HEK293 (cell line): ENCODE data around the gene RAD51C.

ENCODE experiments used
- CTCF ChIA-PET: fragments of 350-600 bp; formaldehyde crosslinking; extraction: SDS; loops from one replicate; lab custom pipeline; 2021; ENCODE audit warnings: antibody characterized with exemption; lab: Yijun Ruan, JAX
- POLR2A ChIA-PET: fragments of 300-600 bp; formaldehyde crosslinking; extraction: SDS; loops from one replicate; lab custom pipeline; 2020; ENCODE audit warnings: antibody characterized with exemption, inconsistent platforms; lab: Yijun Ruan, JAX
- H3K27ac ChIP-seq: fragments of 200-500 bp; sonication (Bioruptor generic); 2 replicates; pipeline ENCODE4 v1.5.1; 2014; ENCODE audit warnings: low read depth, low read length, control low read depth, inconsistent platforms; ENCODE audit errors: extremely low read depth
- H3K36me3 ChIP-seq, 2 experiments: fragments of 200-500 bp in 1 of 2; sonication (Bioruptor generic) in 1 of 2; 1 replicate in 1 of 2; 2 replicates in 1 of 2; pipeline ENCODE4 v1.5.1; 2014 to 2017; ENCODE audit warnings: inconsistent platforms in 2 of 2, low read length in 2 of 2; ENCODE audit not compliant: control insufficient read depth in 2 of 2, insufficient read depth in 1 of 2
- H3K4me1 ChIP-seq: fragments of 200-500 bp; sonication (Bioruptor generic); 2 replicates; pipeline ENCODE4 v1.5.1; 2014; ENCODE audit warnings: mild to moderate bottlenecking, low read length, inconsistent platforms; ENCODE audit not compliant: control insufficient read depth, insufficient read depth
- H3K4me3 ChIP-seq: 2 replicates; pipeline ENCODE4 v1.5.1; 2011; ENCODE audit warnings: low read depth, mild to moderate bottlenecking, control low read depth, low read length, moderate library complexity
- H3K9me3 ChIP-seq: fragments of 200-500 bp; sonication (Bioruptor generic); 2 replicates; pipeline ENCODE4 v1.5.1; 2014; ENCODE audit warnings: low read depth, low read length, inconsistent platforms; ENCODE audit not compliant: control insufficient read depth, insufficient read depth
- FEZF1 ChIP-seq: fragments of 450-650 bp; formaldehyde crosslinking; IDR thresholded peaks from 2 replicates; pipeline ENCODE4 v1.5.1; 2016; ENCODE audit warnings: missing biosample characterization, missing genetic modification characterization
- ZNF138 ChIP-seq: fragments of 450-650 bp; formaldehyde crosslinking; IDR thresholded peaks from 2 replicates; pipeline ENCODE4 v1.5.1; 2016; ENCODE audit warnings: missing biosample characterization, missing genetic modification characterization, borderline replicate concordance
- ZNF214 ChIP-seq: fragments of 450-650 bp; formaldehyde crosslinking; IDR thresholded peaks from 2 replicates; pipeline ENCODE4 v1.5.1; 2017; ENCODE audit warnings: missing biosample characterization, mild to moderate bottlenecking, missing genetic modification characterization, borderline replicate concordance
- ZNF350 ChIP-seq: fragments of 450-650 bp; formaldehyde crosslinking; IDR thresholded peaks from 2 replicates; pipeline ENCODE4 v1.5.0; 2017; ENCODE audit warnings: missing biosample characterization, mild to moderate bottlenecking, missing genetic modification characterization
- ZNF473 ChIP-seq: fragments of 450-650 bp; formaldehyde crosslinking; IDR thresholded peaks from 2 replicates; pipeline ENCODE4 v1.5.1; 2017; ENCODE audit warnings: missing biosample characterization, missing genetic modification characterization
- ZNF501 ChIP-seq: fragments of 450-650 bp; formaldehyde crosslinking; IDR thresholded peaks from 2 replicates; pipeline ENCODE4 v1.5.1; 2016; ENCODE audit warnings: missing biosample characterization, missing genetic modification characterization
- ZNF544 ChIP-seq: fragments of 450-650 bp; formaldehyde crosslinking; IDR thresholded peaks from 2 replicates; pipeline ENCODE4 v1.5.0; 2017; ENCODE audit warnings: missing biosample characterization, missing genetic modification characterization
- ZNF654 ChIP-seq: fragments of 450-650 bp; formaldehyde crosslinking; IDR thresholded peaks from 2 replicates; pipeline ENCODE4 v1.5.1; 2016; ENCODE audit warnings: low read depth, missing biosample characterization, missing genetic modification characterization
- ZNF707 ChIP-seq: fragments of 450-650 bp; formaldehyde crosslinking; IDR thresholded peaks from 2 replicates; pipeline ENCODE4 v1.5.1; 2016; ENCODE audit warnings: missing biosample characterization, missing genetic modification characterization
- ZSCAN16 ChIP-seq: fragments of 450-650 bp; formaldehyde crosslinking; IDR thresholded peaks from 2 replicates; pipeline ENCODE4 v1.5.1; 2016; ENCODE audit warnings: missing biosample characterization, missing genetic modification characterization
- TF ChIP-seq, protein P1 (sequence below): fragments of 450-650 bp; formaldehyde crosslinking; IDR thresholded peaks from 2 replicates; pipeline ENCODE4 v1.5.1; 2016; ENCODE audit warnings: missing biosample characterization, missing genetic modification characterization
- TF ChIP-seq, protein P2 (sequence below): fragments of 450-650 bp; formaldehyde crosslinking; IDR thresholded peaks from 2 replicates; pipeline ENCODE4 v1.5.1; 2016; ENCODE audit warnings: missing biosample characterization, missing genetic modification characterization
- TF ChIP-seq, protein P3 (sequence below): fragments of 450-650 bp; formaldehyde crosslinking; optimal IDR thresholded peaks from 2 replicates; pipeline ENCODE3; 2016; ENCODE audit warnings: missing biosample characterization, mild to moderate bottlenecking, missing genetic modification characterization
- TF ChIP-seq, protein P4 (sequence below): fragments of 450-650 bp; formaldehyde crosslinking; IDR thresholded peaks from 2 replicates; pipeline ENCODE4 v1.5.1; 2016; ENCODE audit warnings: missing biosample characterization, missing genetic modification characterization
- TF ChIP-seq, protein P5 (sequence below): fragments of 450-650 bp; formaldehyde crosslinking; IDR thresholded peaks from 2 replicates; pipeline ENCODE4 v1.5.1; 2016; ENCODE audit warnings: missing biosample characterization, missing genetic modification characterization
- TF ChIP-seq, protein P6 (sequence below): fragments of 450-650 bp; formaldehyde crosslinking; IDR thresholded peaks from 2 replicates; pipeline ENCODE4 v1.5.1; 2017; ENCODE audit warnings: missing biosample characterization, missing genetic modification characterization

RAD51C gene

DNA sequence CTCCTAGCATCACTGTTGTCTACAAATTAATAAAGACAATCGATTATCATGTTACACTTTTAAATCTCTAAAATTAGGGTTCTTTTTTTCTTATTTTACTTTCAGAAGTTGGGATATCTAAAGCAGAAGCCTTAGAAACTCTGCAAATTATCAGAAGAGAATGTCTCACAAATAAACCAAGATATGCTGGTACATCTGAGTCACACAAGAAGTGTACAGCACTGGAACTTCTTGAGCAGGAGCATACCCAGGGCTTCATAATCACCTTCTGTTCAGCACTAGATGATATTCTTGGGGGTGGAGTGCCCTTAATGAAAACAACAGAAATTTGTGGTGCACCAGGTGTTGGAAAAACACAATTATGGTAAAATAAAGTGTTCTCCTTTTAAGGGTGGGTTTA is 2.4 kb downstream of the RAD51C start (continued):
- TF ChIP-seq, protein P1, sequence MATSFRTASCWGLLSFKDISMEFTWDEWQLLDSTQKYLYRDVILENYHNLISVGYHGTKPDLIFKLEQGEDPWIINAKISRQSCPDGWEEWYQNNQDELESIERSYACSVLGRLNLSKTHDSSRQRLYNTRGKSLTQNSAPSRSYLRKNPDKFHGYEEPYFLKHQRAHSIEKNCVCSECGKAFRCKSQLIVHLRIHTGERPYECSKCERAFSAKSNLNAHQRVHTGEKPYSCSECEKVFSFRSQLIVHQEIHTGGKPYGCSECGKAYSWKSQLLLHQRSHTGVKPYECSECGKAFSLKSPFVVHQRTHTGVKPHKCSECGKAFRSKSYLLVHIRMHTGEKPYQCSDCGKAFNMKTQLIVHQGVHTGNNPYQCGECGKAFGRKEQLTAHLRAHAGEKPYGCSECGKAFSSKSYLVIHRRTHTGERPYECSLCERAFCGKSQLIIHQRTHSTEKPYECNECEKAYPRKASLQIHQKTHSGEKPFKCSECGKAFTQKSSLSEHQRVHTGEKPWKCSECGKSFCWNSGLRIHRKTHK (tag by site-specific recombination): no peak
- TF ChIP-seq, protein P2, sequence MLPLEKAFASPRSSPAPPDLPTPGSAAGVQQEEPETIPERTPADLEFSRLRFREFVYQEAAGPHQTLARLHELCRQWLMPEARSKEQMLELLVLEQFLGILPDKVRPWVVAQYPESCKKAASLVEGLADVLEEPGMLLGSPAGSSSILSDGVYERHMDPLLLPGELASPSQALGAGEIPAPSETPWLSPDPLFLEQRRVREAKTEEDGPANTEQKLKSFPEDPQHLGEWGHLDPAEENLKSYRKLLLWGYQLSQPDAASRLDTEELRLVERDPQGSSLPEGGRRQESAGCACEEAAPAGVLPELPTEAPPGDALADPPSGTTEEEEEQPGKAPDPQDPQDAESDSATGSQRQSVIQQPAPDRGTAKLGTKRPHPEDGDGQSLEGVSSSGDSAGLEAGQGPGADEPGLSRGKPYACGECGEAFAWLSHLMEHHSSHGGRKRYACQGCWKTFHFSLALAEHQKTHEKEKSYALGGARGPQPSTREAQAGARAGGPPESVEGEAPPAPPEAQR: no peak
- TF ChIP-seq, protein P3, sequence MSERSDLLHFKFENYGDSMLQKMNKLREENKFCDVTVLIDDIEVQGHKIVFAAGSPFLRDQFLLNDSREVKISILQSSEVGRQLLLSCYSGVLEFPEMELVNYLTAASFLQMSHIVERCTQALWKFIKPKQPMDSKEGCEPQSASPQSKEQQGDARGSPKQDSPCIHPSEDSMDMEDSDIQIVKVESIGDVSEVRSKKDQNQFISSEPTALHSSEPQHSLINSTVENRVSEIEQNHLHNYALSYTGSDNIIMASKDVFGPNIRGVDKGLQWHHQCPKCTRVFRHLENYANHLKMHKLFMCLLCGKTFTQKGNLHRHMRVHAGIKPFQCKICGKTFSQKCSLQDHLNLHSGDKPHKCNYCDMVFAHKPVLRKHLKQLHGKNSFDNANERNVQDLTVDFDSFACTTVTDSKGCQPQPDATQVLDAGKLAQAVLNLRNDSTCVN: no peak
- no peak for TF ChIP-seq ZNF138

DNA sequence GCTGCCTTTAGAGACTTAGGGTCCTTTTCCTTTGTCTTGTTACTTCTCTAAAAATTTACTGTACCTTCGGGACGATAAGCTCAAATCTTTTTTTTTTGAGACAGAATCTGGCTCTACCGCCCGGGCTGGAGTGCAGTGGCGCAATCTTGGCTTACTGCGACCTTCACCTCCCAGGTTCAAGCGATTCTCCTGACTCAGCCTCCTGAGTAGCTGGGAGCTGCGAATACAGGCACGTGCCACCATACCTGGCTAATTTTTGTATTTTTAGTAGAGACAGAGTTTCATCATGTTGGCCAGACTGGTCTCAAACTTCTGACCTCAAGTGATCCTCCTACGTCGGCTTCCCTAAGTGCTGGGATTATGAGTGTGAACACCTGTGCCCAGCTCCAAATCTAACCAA is 7.4 kb downstream of the RAD51C start:
- H3K36me3 ChIP-seq: peaks cover 71 to 77% of the 10 kb centered on the region in 2 experiments
- peaks cover 3% of the 10 kb centered on the region; the same call in 1 of the 2 replicates for H3K4me1 ChIP-seq
- TF ChIP-seq, protein P4, sequence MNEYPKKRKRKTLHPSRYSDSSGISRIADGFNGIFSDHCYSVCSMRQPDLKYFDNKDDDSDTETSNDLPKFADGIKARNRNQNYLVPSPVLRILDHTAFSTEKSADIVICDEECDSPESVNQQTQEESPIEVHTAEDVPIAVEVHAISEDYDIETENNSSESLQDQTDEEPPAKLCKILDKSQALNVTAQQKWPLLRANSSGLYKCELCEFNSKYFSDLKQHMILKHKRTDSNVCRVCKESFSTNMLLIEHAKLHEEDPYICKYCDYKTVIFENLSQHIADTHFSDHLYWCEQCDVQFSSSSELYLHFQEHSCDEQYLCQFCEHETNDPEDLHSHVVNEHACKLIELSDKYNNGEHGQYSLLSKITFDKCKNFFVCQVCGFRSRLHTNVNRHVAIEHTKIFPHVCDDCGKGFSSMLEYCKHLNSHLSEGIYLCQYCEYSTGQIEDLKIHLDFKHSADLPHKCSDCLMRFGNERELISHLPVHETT (tag by site-specific recombination): no peak
- TF ChIP-seq FEZF1 (tag by site-specific recombination): no peak
- TF ChIP-seq, protein P5, sequence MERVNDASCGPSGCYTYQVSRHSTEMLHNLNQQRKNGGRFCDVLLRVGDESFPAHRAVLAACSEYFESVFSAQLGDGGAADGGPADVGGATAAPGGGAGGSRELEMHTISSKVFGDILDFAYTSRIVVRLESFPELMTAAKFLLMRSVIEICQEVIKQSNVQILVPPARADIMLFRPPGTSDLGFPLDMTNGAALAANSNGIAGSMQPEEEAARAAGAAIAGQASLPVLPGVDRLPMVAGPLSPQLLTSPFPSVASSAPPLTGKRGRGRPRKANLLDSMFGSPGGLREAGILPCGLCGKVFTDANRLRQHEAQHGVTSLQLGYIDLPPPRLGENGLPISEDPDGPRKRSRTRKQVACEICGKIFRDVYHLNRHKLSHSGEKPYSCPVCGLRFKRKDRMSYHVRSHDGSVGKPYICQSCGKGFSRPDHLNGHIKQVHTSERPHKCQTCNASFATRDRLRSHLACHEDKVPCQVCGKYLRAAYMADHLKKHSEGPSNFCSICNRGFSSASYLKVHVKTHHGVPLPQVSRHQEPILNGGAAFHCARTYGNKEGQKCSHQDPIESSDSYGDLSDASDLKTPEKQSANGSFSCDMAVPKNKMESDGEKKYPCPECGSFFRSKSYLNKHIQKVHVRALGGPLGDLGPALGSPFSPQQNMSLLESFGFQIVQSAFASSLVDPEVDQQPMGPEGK: no peak
- TF ChIP-seq ZNF214 (tag by site-specific recombination): no peak
- no peak for TF ChIP-seq ZSCAN16 (tag by site-specific recombination)
- TF ChIP-seq ZNF707 (tag by site-specific recombination): no peak
- TF ChIP-seq ZNF654: no peak
- TF ChIP-seq ZNF501: no peak
- TF ChIP-seq ZNF473: no peak
- TF ChIP-seq, protein P6, sequence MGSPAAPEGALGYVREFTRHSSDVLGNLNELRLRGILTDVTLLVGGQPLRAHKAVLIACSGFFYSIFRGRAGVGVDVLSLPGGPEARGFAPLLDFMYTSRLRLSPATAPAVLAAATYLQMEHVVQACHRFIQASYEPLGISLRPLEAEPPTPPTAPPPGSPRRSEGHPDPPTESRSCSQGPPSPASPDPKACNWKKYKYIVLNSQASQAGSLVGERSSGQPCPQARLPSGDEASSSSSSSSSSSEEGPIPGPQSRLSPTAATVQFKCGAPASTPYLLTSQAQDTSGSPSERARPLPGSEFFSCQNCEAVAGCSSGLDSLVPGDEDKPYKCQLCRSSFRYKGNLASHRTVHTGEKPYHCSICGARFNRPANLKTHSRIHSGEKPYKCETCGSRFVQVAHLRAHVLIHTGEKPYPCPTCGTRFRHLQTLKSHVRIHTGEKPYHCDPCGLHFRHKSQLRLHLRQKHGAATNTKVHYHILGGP (tag by site-specific recombination): no peak
- TF ChIP-seq ZNF350 (tag by site-specific recombination): no peak
- no peak for TF ChIP-seq ZNF544 (tag by site-specific recombination)
- no peak overlapping the region for H3K27ac ChIP-seq
- CTCF ChIA-PET: interaction anchor here (1.2 to 1.8 kb wide), 3 partner anchors 11 to 305 kb away, joined by 5 to 17 read pairs (median 5); no protein-coding TSS in a partner anchor
- POLR2A ChIA-PET: interaction anchor here (1.1 to 1.7 kb wide), 2 partner anchors 41 to 68 kb away, joined by 3 read pairs; no protein-coding TSS in a partner anchor
- H3K9me3 ChIP-seq: no peaks in the 10 kb centered on the region
- H3K4me3 ChIP-seq: no peak overlapping the region
